Measurements from ENCODE around the gene ERC2. TPM values are rescaled to one million over a fixed set of nuclear protein-coding genes. Genes with fewer than 3 reads are reported as not detected.

The ERC2 gene
- total RNA-seq, 6 donors from 2014 or later, result 0.67 to 14.7 (median 1.3) TPM

DNA sequence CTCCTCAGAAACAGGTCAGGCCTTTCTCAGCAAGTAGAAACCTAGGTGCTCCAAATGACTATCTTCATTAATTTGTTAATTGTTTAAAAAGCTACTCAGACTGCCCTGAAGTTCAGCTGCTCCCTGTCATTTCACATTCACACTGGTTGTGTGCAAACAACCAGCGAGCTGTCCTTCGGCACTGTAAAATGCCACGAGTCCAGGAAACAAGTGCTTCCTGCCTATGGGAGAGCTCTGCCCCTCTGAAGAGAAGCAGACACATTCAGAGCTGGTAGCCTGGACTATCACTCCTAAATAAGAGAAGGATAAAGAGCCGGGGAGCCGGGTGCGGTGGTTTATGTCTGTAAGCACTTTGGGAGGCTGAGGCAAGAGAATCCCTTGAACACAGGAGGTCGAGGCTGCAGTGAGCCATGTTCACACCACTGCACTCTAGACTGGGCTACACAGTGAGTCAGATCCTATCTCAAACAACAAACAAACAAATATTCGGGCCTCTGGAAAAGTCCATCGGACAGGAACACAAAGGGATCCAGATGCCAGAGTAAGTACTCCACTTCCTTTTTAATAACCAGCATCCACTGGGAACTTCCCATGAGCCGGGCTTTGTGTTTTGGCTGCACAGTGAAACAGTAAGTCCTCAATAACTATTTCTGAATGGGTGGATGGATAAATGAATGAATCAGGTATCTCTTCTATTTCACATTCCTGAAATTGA, 866.7 kb downstream of the ERC2 start:
- no peaks in the 10 kb centered on the region for H3K36me3 ChIP-seq
- H3K4me1 ChIP-seq, result no peaks in the 10 kb centered on the region
- TF ChIP-seq EP300 (IDR thresholded peaks at IDR 0.05) (no peak), POLR2AphosphoS5 (IDR thresholded peaks at IDR 0.05) (no peak), POLR2A (IDR thresholded peaks at IDR 0.05) (no peak)
- TF ChIP-seq, protein P1, sequence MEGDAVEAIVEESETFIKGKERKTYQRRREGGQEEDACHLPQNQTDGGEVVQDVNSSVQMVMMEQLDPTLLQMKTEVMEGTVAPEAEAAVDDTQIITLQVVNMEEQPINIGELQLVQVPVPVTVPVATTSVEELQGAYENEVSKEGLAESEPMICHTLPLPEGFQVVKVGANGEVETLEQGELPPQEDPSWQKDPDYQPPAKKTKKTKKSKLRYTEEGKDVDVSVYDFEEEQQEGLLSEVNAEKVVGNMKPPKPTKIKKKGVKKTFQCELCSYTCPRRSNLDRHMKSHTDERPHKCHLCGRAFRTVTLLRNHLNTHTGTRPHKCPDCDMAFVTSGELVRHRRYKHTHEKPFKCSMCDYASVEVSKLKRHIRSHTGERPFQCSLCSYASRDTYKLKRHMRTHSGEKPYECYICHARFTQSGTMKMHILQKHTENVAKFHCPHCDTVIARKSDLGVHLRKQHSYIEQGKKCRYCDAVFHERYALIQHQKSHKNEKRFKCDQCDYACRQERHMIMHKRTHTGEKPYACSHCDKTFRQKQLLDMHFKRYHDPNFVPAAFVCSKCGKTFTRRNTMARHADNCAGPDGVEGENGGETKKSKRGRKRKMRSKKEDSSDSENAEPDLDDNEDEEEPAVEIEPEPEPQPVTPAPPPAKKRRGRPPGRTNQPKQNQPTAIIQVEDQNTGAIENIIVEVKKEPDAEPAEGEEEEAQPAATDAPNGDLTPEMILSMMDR (IDR thresholded peaks at IDR 0.05), result no peak
- ATAC-seq (ENCODE audit: low FRiP score in 2 of 2), result no peak
- WGBS, 2 donors, result 39 to 41% methylated on average over 9 to 10 of the region's 10 CpGs
- no peak for DNase-seq
- H3K9me3 ChIP-seq, result no peaks in the 10 kb centered on the region
- H3K27ac ChIP-seq, result no peak overlapping the region
- no peaks in the 10 kb centered on the region for H3K27me3 ChIP-seq
- no peak overlapping the region for H3K4me3 ChIP-seq

DNA sequence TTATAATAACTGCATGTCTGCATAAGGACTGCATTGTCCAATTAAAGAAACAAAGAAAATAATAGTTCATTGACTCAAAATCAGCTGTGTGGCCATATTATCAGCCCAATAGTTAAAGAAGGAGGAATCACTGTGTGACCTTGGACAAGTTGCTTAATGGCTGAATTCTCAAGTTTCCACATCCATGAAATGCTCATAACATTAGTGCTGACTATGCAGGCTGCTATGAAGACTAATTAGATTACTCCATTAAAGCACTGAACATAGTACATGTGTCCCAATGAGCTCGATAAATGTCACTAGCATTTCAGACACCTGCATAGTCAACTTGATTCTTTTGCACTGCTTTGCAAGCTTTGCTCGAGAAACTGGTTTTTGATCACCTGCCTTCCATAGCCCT, 870.0 kb downstream of the ERC2 start:
- no peaks in the 10 kb centered on the region for H3K9me3 ChIP-seq
- no peak for ATAC-seq (ENCODE audit: low FRiP score in 2 of 2)
- WGBS, 2 donors, result 87 to 88% methylated on average over 2 of the region's 2 CpGs
- H3K4me3 ChIP-seq, result no peak overlapping the region
- TF ChIP-seq POLR2A (IDR thresholded peaks at IDR 0.05) (no peak), POLR2AphosphoS5 (IDR thresholded peaks at IDR 0.05) (no peak), EP300 (IDR thresholded peaks at IDR 0.05) (no peak)
- TF ChIP-seq, protein P1 (IDR thresholded peaks at IDR 0.05), result no peak
- no peaks in the 10 kb centered on the region for H3K27me3 ChIP-seq
- no peaks in the 10 kb centered on the region for H3K4me1 ChIP-seq
- DNase-seq, result no peak
- H3K27ac ChIP-seq, result no peak overlapping the region
- H3K36me3 ChIP-seq, result no peaks in the 10 kb centered on the region

DNA sequence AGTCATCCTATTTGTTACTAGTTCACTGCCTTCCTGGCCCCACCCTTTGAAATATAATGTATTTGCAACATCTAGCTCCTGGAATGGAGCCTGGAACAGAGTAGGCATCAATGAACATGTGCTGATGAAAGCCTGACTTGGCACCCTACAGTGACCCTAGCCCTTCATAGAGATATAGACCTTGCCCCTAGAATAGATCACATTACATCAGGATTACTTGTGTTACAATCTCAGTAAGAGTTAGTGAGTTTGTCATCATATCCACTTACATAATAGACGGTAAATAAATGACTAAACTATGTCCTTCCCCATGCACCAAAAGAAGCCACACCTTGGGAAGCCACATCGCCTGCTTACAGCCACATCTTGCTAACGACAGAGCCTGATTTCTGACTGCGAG, 870.6 kb downstream of the ERC2 start:
- DNase-seq (no peak), ATAC-seq (ENCODE audit: low FRiP score in 2 of 2) (no peak)
- TF ChIP-seq POLR2A (IDR thresholded peaks at IDR 0.05), result no peak
- TF ChIP-seq, protein P1 (IDR thresholded peaks at IDR 0.05), result no peak
- no peak for TF ChIP-seq POLR2AphosphoS5 (IDR thresholded peaks at IDR 0.05)
- TF ChIP-seq EP300 (IDR thresholded peaks at IDR 0.05), result no peak
- H3K27me3 ChIP-seq, result no peaks in the 10 kb centered on the region
- no peak overlapping the region for H3K4me3 ChIP-seq
- WGBS, 2 donors, result 92 to 93% methylated on average over 3 to 4 of the region's 4 CpGs
- H3K27ac ChIP-seq, result no peak overlapping the region
- H3K9me3 ChIP-seq, result no peaks in the 10 kb centered on the region
- H3K36me3 ChIP-seq, result no peaks in the 10 kb centered on the region
- no peaks in the 10 kb centered on the region for H3K4me1 ChIP-seq

DNA sequence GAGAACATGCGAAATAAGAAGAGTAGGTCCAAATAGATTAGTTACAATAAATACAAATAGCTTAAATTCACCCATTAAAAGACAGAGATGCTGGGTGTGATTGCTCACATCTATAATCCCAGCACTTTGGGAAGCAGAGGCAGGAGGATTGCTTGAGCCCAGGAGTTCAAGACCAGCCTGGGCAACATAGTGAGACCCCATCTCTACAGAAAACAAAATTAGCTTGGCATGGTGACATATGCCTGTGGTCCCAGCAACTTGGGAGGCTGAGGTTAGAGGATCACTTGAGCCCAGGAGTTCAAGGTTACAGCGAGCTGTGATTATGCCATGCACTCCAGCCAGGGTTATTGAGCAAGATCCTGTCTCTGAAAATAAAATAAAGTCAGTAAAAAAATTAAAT, 872.1 kb downstream of the ERC2 start:
- DNase-seq (no peak), ATAC-seq (ENCODE audit: low FRiP score in 2 of 2) (no peak)
- WGBS, 2 donors, result 79 to 82% methylated on average over 2 of the region's 2 CpGs
- Histone ChIP-seq H3K9me3 (no peaks in the 10 kb centered on the region), H3K27me3 (no peaks in the 10 kb centered on the region), H3K36me3 (no peaks in the 10 kb centered on the region), H3K4me1 (no peaks in the 10 kb centered on the region), H3K27ac (no peak overlapping the region), H3K4me3 (no peak overlapping the region)
- TF ChIP-seq, protein P1 (IDR thresholded peaks at IDR 0.05), result no peak
- TF ChIP-seq POLR2A (IDR thresholded peaks at IDR 0.05), result no peak
- TF ChIP-seq POLR2AphosphoS5 (IDR thresholded peaks at IDR 0.05), result no peak
- TF ChIP-seq EP300 (IDR thresholded peaks at IDR 0.05), result no peak

DNA sequence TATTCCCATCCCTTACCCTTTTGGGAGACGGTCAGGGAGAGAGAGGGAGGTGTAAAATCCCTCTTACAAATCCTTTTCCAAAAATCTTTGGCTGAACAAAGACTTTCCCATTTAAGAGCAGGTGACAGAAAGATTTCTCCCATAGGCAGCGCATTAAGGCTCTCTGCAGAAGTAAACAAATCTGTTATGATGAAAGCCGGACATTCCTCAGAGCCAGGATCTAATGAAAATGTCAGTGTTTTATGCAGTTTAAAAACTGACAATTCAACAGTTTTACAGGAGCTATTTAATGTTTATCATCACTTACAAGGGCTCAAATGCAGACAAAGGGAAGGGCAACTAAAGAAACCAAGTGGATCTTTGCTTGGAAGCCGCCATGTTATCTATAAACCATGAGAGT, 872.8 kb downstream of the ERC2 start:
- Histone ChIP-seq H3K36me3 (no peaks in the 10 kb centered on the region), H3K27me3 (no peaks in the 10 kb centered on the region), H3K9me3 (no peaks in the 10 kb centered on the region), H3K4me1 (no peaks in the 10 kb centered on the region), H3K27ac (no peak overlapping the region), H3K4me3 (no peak overlapping the region)
- TF ChIP-seq EP300 (IDR thresholded peaks at IDR 0.05) (no peak), POLR2A (IDR thresholded peaks at IDR 0.05) (no peak), POLR2AphosphoS5 (IDR thresholded peaks at IDR 0.05) (no peak)
- TF ChIP-seq, protein P1 (IDR thresholded peaks at IDR 0.05), result no peak
- ATAC-seq (ENCODE audit: low FRiP score in 2 of 2), result no peak
- 71 to 76% methylated on average over 4 of the region's 4 CpGs for WGBS, 2 donors
- DNase-seq, result no peak

All from upper lobe of left lung (tissue), 6 donors.